ENCODE measurements around the gene MAPRE3. TPM values are rescaled to one million over a fixed set of nuclear protein-coding genes. Genes with fewer than 3 reads are reported as not detected.

Gene MAPRE3
- total RNA-seq, 1 experiment from 2014 or later: 10.3 TPM

GRCh38 chr2:27069961-27070618 lies 99.7 kb downstream of the MAPRE3 start:
- no peak overlapping the region for H3K27ac Mint-ChIP-seq
- POLR2A ChIA-PET: no interaction called here
- no peak for TF ChIP-seq CBFB (CRISPR knock-in tag; IDR thresholded peaks at IDR 0.05; ENCODE audit: low read depth)
- TF ChIP-seq ATF3 (CRISPR knock-in tag; conservative IDR thresholded peaks at IDR 0.05): no peak
- TF ChIP-seq ZSCAN18 (CRISPR knock-in tag; IDR thresholded peaks at IDR 0.05): no peak
- TF ChIP-seq ATF2 (CRISPR knock-in tag; IDR thresholded peaks at IDR 0.05; ENCODE audit: borderline replicate concordance, low read depth): no peak
- TF ChIP-seq RORB (CRISPR knock-in tag; IDR thresholded peaks at IDR 0.05): no peak
- TF ChIP-seq GRHL2 (CRISPR knock-in tag; IDR thresholded peaks at IDR 0.05; ENCODE audit: insufficient replicate concordance, severe bottlenecking): no peak
- TF ChIP-seq CREM (CRISPR knock-in tag; IDR thresholded peaks at IDR 0.05): no peak
- TF ChIP-seq ATF1 (CRISPR knock-in tag; IDR thresholded peaks at IDR 0.05): no peak
- no peak for TF ChIP-seq ARID4B (CRISPR knock-in tag; IDR thresholded peaks at IDR 0.05; ENCODE audit: borderline replicate concordance)
- TF ChIP-seq FOXJ3 (CRISPR knock-in tag; IDR thresholded peaks at IDR 0.05; ENCODE audit: borderline replicate concordance): no peak
- TF ChIP-seq USF1 (CRISPR knock-in tag; IDR thresholded peaks at IDR 0.05): no peak
- TF ChIP-seq OVOL2 (CRISPR knock-in tag; IDR thresholded peaks at IDR 0.05; ENCODE audit: borderline replicate concordance): no peak

GRCh38 chr2:27070653-27071276 lies 100.3 kb downstream of the MAPRE3 start:
- Mint-ChIP-seq H3K4me3 (peak overlapping the region; percentile 98), H3K9me3 (no peaks in the 10 kb centered on the region), H3K27ac (peak overlapping the region; percentile 90), H3K27me3 (ENCODE audit: low read depth) (no peaks in the 10 kb centered on the region; the same call in 1 of the 2 replicates), H3K36me3 (peaks cover 32% of the 10 kb centered on the region), H3K4me1 (peaks cover 11% of the 10 kb centered on the region)
- CTCF ChIA-PET: interaction anchor here (0.9 to 4.5 kb wide), 14 partner anchors 10 to 225 kb away, joined by 3 to 50 read pairs (median 7); partner anchors contain the start of genes AGBL5, KHK and PREB
- no peak for ATAC-seq
- DNase-seq (ENCODE audit: low spot score): no peak
- POLR2A ChIA-PET: interaction anchor here (0.6 to 3.2 kb wide), 13 partner anchors 8 to 165 kb away, joined by 3 to 27 read pairs (median 4); partner anchors contain the start of genes AGBL5, KHK, SLC5A6 and TMEM214
- no peak for TF ChIP-seq USF2 (CRISPR knock-in tag; IDR thresholded peaks at IDR 0.05)
- no peak for TF ChIP-seq NR2C2 (CRISPR knock-in tag; IDR thresholded peaks at IDR 0.05)
- TF ChIP-seq ERG (CRISPR knock-in tag; IDR thresholded peaks at IDR 0.05): no peak
- no peak for TF ChIP-seq SOX15 (CRISPR knock-in tag; IDR thresholded peaks at IDR 0.05)
- TF ChIP-seq GTF2I (CRISPR knock-in tag; conservative IDR thresholded peaks at IDR 0.05): no peak
- TF ChIP-seq NR1H2 (CRISPR knock-in tag; IDR thresholded peaks at IDR 0.05): no peak
- no peak for TF ChIP-seq ZBTB21 (CRISPR knock-in tag; IDR thresholded peaks at IDR 0.05; ENCODE audit: borderline replicate concordance)
- no peak for TF ChIP-seq HMGA2 (CRISPR knock-in tag; IDR thresholded peaks at IDR 0.05)
- TF ChIP-seq ZNF512 (CRISPR knock-in tag; IDR thresholded peaks at IDR 0.05; ENCODE audit: borderline replicate concordance): no peak
- TF ChIP-seq ZNF121 (CRISPR knock-in tag; IDR thresholded peaks at IDR 0.05): no peak

More at GRCh38 chr2:27069961-27070618, 99.7 kb downstream of the MAPRE3 start:
- CTCF ChIA-PET: interaction anchor here (3.4 kb wide), 1 partner anchor 19 kb away, joined by 17 read pairs; the partner anchor contains the start of gene AGBL5
- Mint-ChIP-seq H3K9me3 (no peaks in the 10 kb centered on the region), H3K36me3 (peaks cover 36% of the 10 kb centered on the region), H3K4me3 (peak overlapping the region; percentile 98), H3K4me1 (peaks cover 11% of the 10 kb centered on the region), H3K27me3 (ENCODE audit: low read depth) (no peaks in the 10 kb centered on the region; the same call in 1 of the 2 replicates)
- ATAC-seq (no peak), DNase-seq (ENCODE audit: low spot score) (no peak)

Data from WTC11 (cell line).